Stimulated activated CD4-positive, alpha-beta T cell treated with anti-CD3 and anti-CD28 coated beads, Interleukin-1b, Interleukin-23, amount 100 ng/mL, for 24 hours (primary cell): Measurements from ENCODE around the gene FIGNL2.
"Not testable (repeated sequence)": the region's sequence is repeated elsewhere in the genome, so short reads cannot be mapped to it uniquely, and the experiment has no call there.

Source experiments
- DNase-seq, 4 experiments: peaks; one replicate each; pipeline ENCODE4 v3.0.0-alpha.2; 2020; ENCODE audit warnings: low read depth in 4 of 4, low spot score in 1 of 4

Gene FIGNL2

GRCh38 chr12:51819736-51820525, 28.6 kb downstream of the FIGNL2 start:
- DNase-seq, result no peak

GRCh38 chr12:51818566-51819300, 29.8 kb downstream of the FIGNL2 start:
- DNase-seq, result no peak

GRCh38 chr12:51818086-51818485, 30.4 kb downstream of the FIGNL2 start:
- DNase-seq, result no peak

GRCh38 chr12:51817027-51817953, 31.2 kb downstream of the FIGNL2 start:
- DNase-seq, result no peak

- no peak for DNase-seq
These were observed 32.9 kb downstream of the FIGNL2 start for GRCh38 chr12:51815571-51815970.

GRCh38 chr12:51814311-51815088, 34.0 kb downstream of the FIGNL2 start:
- peak in 3 of 4 experiments; percentile 19 to 42 (median 36) for DNase-seq

GRCh38 chr12:51813931-51814310, 34.6 kb downstream of the FIGNL2 start:
- DNase-seq, result no peak

- DNase-seq, result no peak
These were observed 35.6 kb downstream of the FIGNL2 start for GRCh38 chr12:51812871-51813270.

- no peak for DNase-seq
These were observed 37.0 kb downstream of the FIGNL2 start for GRCh38 chr12:51811203-51812202.

GRCh38 chr12:51809193-51809592, 39.3 kb downstream of the FIGNL2 start:
- no peak for DNase-seq

- DNase-seq, result no peak
These were observed 41.6 kb downstream of the FIGNL2 start for GRCh38 chr12:51806896-51807295.

GRCh38 chr12:51801027-51801426, 47.5 kb downstream of the FIGNL2 start:
- no peak for DNase-seq

GRCh38 chr12:51798501-51798900, 50.0 kb downstream of the FIGNL2 start:
- DNase-seq, result no peak

GRCh38 chr12:51798051-51798450, 50.5 kb downstream of the FIGNL2 start:
- not testable (repeated sequence) for DNase-seq

GRCh38 chr12:51797301-51797700, 51.2 kb downstream of the FIGNL2 start:
- DNase-seq, result no peak

- DNase-seq, result no peak
These were observed 55.3 kb downstream of the FIGNL2 start for GRCh38 chr12:51793201-51793600.

GRCh38 chr12:51792417-51792816, 56.1 kb downstream of the FIGNL2 start:
- no peak for DNase-seq

GRCh38 chr12:51788876-51789275, 59.6 kb downstream of the FIGNL2 start:
- DNase-seq, result no peak

- no peak for DNase-seq
These were observed 62.6 kb downstream of the FIGNL2 start for GRCh38 chr12:51785906-51786305.
